ENCODE results near the gene RANBP9. TPM values are rescaled to one million over a fixed set of nuclear protein-coding genes. Genes with fewer than 3 reads are reported as not detected.

The RANBP9 gene
- total RNA-seq, 1 donor from 2014 or later: 50.6 TPM

GRCh38 chr6:13696226-13696625, 15.4 kb downstream of the RANBP9 start:
- Histone ChIP-seq H3K27me3 (no peaks in the 10 kb centered on the region), H3K4me3 (no peak overlapping the region), H3K27ac (no peak overlapping the region), H3K36me3 (no peaks in the 10 kb centered on the region), H3K9me3 (no peaks in the 10 kb centered on the region), H3K4me1 (peaks cover 67% of the 10 kb centered on the region)
- DNase-seq (ENCODE audit: extremely low spot score in 2 of 2): no peak
- intact Hi-C loops (cut with DNase I): no loop called here
- TF ChIP-seq POLR2A (IDR thresholded peaks at IDR 0.05): no peak
- no peak for TF ChIP-seq CTCF (IDR thresholded peaks at IDR 0.05)
- TF ChIP-seq POLR2AphosphoS5 (IDR thresholded peaks at IDR 0.05; ENCODE audit: insufficient read depth in 1 of 2, low read depth in 1 of 2): no peak

DNA sequence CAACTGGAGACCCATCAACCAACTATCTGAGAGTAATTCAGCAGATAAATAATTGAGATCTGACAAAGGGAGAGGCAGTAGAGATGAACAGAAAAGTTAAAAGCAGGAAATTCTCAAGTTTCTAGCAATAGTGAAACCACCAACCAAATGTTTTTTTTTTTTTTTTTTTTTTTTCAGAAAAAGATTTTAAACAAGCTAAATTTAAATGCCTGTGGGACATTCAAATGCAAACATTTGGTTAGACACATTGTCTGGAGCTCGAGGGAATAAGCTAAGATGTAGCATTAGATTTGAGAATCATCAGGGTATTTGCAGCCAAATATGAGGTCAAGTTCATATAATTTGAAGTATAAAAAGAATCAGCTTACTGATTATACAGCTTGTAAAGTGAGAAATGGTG, 16.4 kb downstream of the RANBP9 start:
- Histone ChIP-seq H3K4me1 (peaks cover 58% of the 10 kb centered on the region), H3K36me3 (no peaks in the 10 kb centered on the region), H3K9me3 (no peaks in the 10 kb centered on the region), H3K4me3 (no peak overlapping the region), H3K27ac (no peak overlapping the region), H3K27me3 (no peaks in the 10 kb centered on the region)
- TF ChIP-seq POLR2A (IDR thresholded peaks at IDR 0.05) (no peak), CTCF (IDR thresholded peaks at IDR 0.05) (no peak), POLR2AphosphoS5 (IDR thresholded peaks at IDR 0.05; ENCODE audit: insufficient read depth in 1 of 2, low read depth in 1 of 2) (no peak)
- intact Hi-C loops (cut with DNase I): no loop called here
- DNase-seq (ENCODE audit: extremely low spot score in 2 of 2): no peak

GRCh38 chr6:13694562-13694961, 17.1 kb downstream of the RANBP9 start:
- Histone ChIP-seq H3K36me3 (no peaks in the 10 kb centered on the region), H3K27me3 (no peaks in the 10 kb centered on the region), H3K27ac (no peak overlapping the region), H3K4me1 (peaks cover 58% of the 10 kb centered on the region), H3K4me3 (no peak overlapping the region), H3K9me3 (no peaks in the 10 kb centered on the region)
- no peak for DNase-seq (ENCODE audit: extremely low spot score in 2 of 2)
- no peak for TF ChIP-seq POLR2A (IDR thresholded peaks at IDR 0.05)
- TF ChIP-seq CTCF (IDR thresholded peaks at IDR 0.05): no peak
- TF ChIP-seq POLR2AphosphoS5 (IDR thresholded peaks at IDR 0.05; ENCODE audit: insufficient read depth in 1 of 2, low read depth in 1 of 2): no peak
- intact Hi-C loops (cut with DNase I): no loop called here

DNA sequence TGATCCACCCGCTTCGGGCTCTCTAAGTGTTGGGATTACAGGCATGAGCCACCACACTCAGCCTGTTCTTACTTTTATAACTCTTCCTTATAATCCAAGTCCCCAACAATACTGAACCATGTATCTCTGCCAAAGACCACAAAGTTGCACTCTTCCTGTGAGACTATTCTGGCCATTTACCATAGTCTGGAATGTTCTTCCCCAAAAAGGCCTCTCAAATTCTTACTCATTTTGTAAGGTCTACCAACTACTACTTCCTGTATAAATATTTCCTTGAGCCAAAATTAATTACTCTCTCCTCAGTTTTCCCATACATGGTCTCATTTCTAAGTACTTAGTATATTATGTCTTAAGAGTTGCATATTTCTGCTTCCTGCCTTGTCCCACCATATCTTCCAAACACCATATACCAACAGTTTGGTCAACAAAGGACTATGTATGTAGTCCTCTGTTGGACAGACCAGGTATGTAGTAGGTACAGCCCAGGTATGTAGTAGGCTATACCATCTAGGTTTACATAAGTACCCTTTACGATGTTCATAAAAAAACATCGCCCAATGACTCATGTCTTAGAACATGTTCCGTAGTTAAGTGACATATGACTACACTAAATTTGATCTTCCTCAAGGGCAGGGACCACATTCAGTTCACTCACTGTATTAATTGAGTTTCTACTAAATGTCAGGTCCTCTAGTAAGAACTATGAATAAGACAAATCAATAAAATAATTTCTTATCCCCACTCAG, 22.0 kb downstream of the RANBP9 start:
- TF ChIP-seq CTCF (IDR thresholded peaks at IDR 0.05) (no peak), POLR2AphosphoS5 (IDR thresholded peaks at IDR 0.05; ENCODE audit: insufficient read depth in 1 of 2, low read depth in 1 of 2) (no peak), POLR2A (IDR thresholded peaks at IDR 0.05) (no peak)
- intact Hi-C loops (cut with DNase I): no loop called here
- peaks cover 38% of the 10 kb centered on the region for H3K4me1 ChIP-seq
- no peak overlapping the region for H3K4me3 ChIP-seq
- H3K36me3 ChIP-seq: no peaks in the 10 kb centered on the region
- H3K27ac ChIP-seq: no peak overlapping the region
- H3K9me3 ChIP-seq: no peaks in the 10 kb centered on the region
- no peak for DNase-seq (ENCODE audit: extremely low spot score in 2 of 2)
- H3K27me3 ChIP-seq: no peaks in the 10 kb centered on the region

DNA sequence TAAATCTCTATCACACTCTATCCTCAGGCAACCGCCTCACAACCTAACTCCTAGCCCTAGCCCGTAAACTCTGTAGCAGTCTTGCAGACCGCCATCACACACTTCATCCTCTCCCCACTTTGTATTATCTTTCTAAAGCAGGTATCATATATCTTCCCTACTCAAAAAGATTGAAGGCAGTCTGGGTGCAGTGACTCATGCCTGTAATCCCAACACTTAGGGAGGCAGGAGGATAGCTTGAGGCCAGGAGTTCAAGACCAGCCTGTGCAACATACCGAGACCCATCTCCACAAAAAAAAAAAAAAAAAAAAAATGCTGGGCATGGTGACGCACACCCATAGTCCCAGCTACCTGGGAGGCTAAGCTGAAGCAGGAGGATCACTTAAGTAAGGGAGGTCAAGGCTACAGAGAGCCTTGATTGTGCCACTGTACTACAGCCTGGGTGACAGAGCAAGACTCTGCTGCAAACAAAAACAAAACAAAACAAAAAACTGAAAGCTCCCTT, 22.9 kb downstream of the RANBP9 start:
- H3K4me3 ChIP-seq: no peak overlapping the region
- H3K9me3 ChIP-seq: no peaks in the 10 kb centered on the region
- no peak for DNase-seq (ENCODE audit: extremely low spot score in 2 of 2)
- peaks cover 33% of the 10 kb centered on the region for H3K4me1 ChIP-seq
- no peaks in the 10 kb centered on the region for H3K36me3 ChIP-seq
- H3K27me3 ChIP-seq: no peaks in the 10 kb centered on the region
- H3K27ac ChIP-seq: no peak overlapping the region
- intact Hi-C loops (cut with DNase I): no loop called here
- TF ChIP-seq POLR2AphosphoS5 (IDR thresholded peaks at IDR 0.05; ENCODE audit: insufficient read depth in 1 of 2, low read depth in 1 of 2) (no peak), CTCF (IDR thresholded peaks at IDR 0.05) (no peak), POLR2A (IDR thresholded peaks at IDR 0.05) (no peak)

All from vagina (tissue), 2 donors.